HG03571 (cell line): Measurements from ENCODE around the gene ZNF254.
"Not testable (repeated sequence)": the region's sequence is repeated elsewhere in the genome, so short reads cannot be mapped to it uniquely, and the experiment has no call there.

ENCODE experiments used
- ATAC-seq: cut with Tn5 transposase; IDR thresholded peaks from one replicate; pipeline ENCODE4 v1.9.1; 2021; ENCODE audit not compliant: unreplicated experiment

Gene ZNF254

DNA sequence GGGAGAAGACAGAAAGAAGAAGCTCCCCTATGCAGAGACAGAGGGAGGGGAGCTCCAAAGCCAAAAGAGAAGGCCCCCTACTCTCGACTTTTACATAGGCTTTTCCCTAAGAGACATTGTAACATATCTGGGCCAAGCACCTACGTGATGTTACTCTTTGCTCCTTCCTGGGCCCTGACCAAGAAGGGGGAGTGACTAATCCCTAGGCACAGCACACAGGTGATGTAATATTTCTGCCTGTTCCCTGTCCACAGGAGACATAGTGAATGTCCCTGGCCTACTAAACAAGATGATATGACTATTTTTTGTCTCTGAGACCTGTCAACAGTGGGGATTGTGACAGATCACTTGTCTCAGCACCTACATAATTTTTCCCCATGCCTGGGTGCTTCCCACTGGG lies 15.9 kb upstream of the ZNF254 start:
- no peak for ATAC-seq

DNA sequence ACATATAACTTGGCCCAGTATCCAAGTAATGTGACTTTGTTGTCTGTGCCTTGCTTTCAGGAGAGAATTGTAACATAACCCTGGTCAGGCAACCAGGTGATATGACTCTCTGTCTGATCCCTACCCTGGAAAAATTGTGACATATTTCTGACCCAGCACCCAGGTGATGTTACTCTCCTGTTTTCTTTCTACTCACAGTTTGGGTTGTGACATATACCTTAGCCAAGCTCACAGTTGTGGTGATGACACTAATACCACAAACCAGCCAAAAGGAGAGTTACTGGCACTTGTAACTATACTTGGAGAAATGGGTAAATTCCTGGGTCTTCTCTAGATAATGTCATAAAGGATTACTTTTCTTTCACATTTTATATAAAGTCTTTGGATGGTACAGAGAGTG lies 14.3 kb upstream of the ZNF254 start:
- ATAC-seq = no peak

DNA sequence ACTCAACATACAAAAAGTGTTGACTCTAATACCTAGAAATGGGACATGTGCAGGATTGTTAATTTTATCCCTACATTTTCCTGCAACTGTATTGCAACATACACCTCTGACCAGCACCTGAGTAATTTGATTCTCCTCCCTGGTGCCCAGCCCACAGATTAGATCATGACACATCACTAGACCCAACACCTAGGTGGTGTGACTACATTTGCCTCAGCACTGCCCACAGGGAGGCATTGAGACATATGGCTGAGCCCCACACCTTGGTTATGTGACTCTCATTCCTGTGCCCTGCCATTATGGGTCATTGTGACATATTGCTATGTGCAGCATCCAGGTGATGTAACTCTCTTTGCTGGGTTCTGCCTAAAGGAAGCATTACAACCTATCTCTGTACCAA lies 13.2 kb upstream of the ZNF254 start:
- ATAC-seq = no peak

GRCh38 chr19:24074720-24075454 lies 12.1 kb upstream of the ZNF254 start:
- no peak for ATAC-seq

GRCh38 chr19:24075530-24075929 lies 11.5 kb upstream of the ZNF254 start:
- ATAC-seq = not testable (repeated sequence)

GRCh38 chr19:24078680-24079079 lies 8.3 kb upstream of the ZNF254 start:
- ATAC-seq = no peak

DNA sequence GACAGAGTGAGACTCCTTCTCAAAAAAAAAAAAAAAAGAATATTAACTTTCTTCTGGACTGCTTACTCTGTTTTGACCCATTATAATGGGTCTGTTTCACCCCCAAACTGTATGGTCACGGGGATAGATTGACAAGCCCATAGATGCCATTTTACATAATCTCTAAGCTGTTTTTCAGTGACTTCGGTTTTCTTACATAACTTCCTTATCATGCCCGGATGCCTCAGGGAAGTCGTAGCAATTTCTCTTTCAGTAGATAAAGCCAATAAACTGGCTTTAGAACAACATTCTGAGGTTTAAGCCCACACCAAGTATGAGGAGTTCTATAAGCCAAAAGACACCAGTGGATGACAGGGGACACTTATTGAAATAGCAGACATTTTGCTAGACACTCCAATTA lies 5.9 kb upstream of the ZNF254 start:
- no peak for ATAC-seq

DNA sequence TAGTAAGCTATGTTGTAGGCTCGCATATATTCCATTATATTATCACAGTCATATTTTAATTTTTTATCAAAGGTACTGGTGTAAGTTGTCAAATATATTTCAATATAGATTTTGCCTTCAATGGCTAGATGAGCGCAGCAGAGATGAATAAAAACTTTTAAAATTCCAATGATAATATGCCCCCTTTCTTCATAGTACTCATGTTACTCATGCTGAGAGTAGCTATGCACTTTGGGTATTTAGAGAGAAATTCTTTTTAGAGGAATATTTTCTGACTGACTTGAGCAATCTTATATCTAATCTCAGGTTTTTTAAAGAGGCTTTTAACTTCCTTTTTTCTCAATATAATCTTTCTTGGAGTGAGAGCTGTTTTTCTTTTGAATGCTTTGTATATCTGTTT lies 11.4 kb downstream of the ZNF254 start:
- ATAC-seq = no peak

- ATAC-seq = no peak
These were observed 12.8 kb downstream of the ZNF254 start for GRCh38 chr19:24099829-24100228.

GRCh38 chr19:24100597-24100996 lies 13.6 kb downstream of the ZNF254 start:
- ATAC-seq = not testable (repeated sequence)

DNA sequence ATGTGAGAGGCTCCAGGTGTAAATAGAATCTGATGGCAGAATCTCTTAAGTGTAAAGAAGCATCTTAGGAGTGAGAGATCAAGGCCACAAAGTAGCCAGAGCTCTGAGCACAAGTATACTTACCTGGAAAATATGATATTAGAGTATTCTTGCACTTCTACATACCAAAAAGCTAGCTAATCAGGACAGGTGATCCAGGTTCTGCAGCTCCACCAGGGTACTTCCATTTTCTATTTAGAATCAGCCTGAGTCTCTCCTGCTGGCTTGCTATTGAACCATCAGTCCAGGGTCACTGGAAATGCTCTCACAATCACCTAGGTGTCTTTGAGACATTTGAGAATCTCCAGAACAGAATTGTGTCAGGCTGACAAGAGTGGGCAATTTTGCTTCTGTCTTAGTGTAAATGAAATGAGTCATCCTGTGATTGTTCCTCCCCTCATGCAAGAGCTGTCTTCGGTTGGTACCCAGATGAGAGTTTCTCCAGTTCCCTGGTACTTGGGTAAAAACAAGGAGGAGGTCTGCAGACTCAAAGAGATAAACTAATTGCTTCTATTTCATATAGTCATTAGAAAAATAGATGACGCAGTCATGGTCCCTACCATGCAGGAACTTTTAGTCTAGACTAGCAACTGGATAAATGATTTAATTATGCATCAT lies 14.6 kb downstream of the ZNF254 start:
- no peak for ATAC-seq

GRCh38 chr19:24127601-24128000 lies 40.6 kb downstream of the ZNF254 start:
- no peak for ATAC-seq

- no peak for ATAC-seq
These were observed 53.1 kb downstream of the ZNF254 start for GRCh38 chr19:24140099-24140498.

- no peak for ATAC-seq
These were observed 53.6 kb downstream of the ZNF254 start for GRCh38 chr19:24140591-24140990.

DNA sequence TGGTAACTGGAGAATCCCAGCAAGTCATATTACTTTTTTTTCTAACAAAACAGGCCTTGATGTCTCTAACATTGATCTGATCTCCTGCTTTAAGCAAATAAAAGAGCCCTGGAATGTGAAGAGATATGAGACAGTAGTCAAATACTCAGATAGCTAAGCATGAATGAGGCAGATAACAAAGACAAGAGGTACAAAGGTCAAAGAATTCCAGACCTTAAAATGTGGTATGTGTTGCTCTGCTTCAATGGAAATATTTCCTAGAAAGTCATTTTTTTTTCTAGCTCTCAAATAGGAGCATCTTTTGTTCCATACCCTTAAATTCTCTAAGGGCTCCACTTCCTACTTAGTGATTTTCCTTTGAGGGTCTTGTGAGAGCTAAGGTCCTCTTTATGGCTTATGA lies 54.6 kb downstream of the ZNF254 start:
- ATAC-seq = no peak

DNA sequence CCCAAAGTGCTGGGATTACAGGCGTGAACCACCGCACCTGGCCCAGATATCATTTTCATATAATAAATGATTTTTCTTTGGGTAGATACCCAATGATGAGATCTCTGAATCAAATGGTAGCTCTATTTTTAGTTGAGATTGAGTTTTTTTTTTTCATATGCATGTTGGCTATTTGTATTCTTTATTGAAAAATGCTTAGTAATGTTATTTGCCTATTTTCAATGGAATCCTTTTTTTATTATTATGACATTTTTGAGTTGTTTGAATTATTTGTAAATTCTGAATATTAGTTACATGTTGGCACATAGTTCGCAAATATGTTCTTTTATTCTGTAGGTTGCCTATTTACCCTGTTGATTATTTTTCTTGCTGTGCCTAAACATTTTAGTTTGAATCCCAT lies 55.8 kb downstream of the ZNF254 start:
- ATAC-seq = no peak

GRCh38 chr19:24159707-24160106 lies 72.7 kb downstream of the ZNF254 start:
- ATAC-seq = no peak

DNA sequence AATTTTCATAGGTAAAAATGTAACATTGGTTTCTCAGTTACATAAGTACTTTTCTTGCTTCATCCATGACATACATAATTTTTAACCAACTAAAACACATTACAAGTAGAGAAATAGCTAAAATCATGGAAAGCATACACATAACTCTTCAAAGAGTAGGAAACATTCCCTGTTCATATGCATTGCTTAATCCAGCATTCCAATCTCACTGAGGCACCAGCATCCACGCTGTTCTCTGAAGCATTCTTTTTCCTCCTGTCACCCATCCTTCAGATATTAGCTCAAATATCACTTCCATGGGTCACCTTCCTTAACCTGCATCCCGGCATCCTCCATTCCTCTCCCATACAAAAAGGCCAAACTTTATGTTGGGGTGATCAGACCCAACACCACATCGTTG lies 79.1 kb downstream of the ZNF254 start:
- no peak for ATAC-seq

DNA sequence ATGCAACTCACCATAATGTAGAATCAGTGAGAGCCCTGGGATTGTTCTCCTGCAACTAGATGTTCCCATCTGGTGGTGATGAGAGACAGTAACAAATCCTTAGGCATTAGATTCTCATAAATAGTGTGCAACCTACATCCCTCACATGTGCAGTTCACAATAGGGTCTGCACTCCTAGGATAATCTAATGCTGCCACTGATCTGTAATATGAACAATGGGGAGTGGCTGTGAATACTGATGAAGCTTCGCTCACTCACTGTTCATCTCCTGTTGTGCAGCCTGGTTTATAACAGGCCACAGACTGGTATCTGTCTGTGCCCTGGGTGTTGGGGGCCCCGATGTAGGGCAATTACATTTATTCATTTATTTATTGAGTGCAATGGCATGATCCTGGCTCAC lies 86.9 kb downstream of the ZNF254 start:
- no peak for ATAC-seq

DNA sequence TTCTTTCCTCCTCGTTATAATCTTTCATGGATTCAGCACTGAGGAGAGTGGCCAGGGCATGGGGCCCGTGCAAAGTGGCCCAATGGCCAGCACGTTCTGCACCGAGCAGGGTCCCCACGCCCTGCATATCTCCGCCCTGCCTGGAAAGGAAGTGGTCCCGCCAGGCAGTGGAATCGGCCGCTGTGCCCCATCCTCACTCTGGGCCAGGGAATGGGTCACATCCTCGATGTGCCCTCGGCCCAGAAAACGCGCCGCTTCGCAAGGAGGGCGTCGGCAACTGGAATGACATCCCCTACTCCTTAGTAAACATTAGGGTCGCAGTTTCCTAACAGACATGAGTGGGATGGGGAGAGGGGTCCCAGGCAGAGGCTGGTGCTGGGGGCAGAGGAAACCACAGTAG lies 90.7 kb downstream of the ZNF254 start:
- ATAC-seq = no peak

DNA sequence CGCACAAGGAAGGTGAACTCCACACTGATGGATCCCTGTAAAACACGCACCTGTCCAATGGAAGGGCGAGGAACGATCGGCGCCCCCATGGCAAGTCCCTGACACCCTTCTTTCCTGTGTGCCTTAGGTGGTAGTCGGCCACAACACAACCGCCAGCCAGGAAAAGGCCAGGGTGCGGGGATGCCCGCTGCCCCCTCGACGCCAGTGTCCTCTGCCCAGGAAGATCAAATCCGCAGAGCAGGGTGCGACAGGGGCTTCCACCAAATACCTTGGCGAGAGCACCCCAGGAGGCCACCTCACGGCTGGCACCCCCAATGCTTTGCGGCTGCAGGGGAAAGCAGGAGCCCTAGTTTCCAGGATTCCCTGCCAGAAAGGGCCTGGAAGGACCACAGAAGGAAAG lies 91.2 kb downstream of the ZNF254 start:
- ATAC-seq = no peak
